Hepatocyte (in vitro differentiated cells): ENCODE data around the gene NEMF. TPM values are rescaled to one million over a fixed set of nuclear protein-coding genes. Genes with fewer than 3 reads are reported as not detected.

Experiments
- DNase-seq: peaks from one replicate; pipeline ENCODE4 v3.0.0-alpha.2; 2016; ENCODE audit warnings: low spot score
- H2AFZ ChIP-seq: fragments of 200-600 bp; sonication (generic); 2 replicates; pipeline ENCODE4 v1.6.0; 2016; ENCODE audit warnings: antibody characterized with exemption, mild to moderate bottlenecking
- H3K27ac ChIP-seq: fragments of 200-600 bp; sonication (generic); 2 replicates; pipeline ENCODE4 v1.5.1; 2016; ENCODE audit warnings: mild to moderate bottlenecking
- H3K27me3 ChIP-seq: fragments of 200-600 bp; sonication (generic); 2 replicates; pipeline ENCODE4 v1.6.1; 2016
- H3K36me3 ChIP-seq: fragments of 200-600 bp; sonication (generic); replicated peaks from 2 replicates; pipeline ENCODE4 v1.5.1; 2016; ENCODE audit warnings: low read depth; ENCODE audit not compliant: insufficient read depth
- H3K4me1 ChIP-seq: fragments of 200-600 bp; sonication (generic); 2 replicates; pipeline ENCODE4 v1.5.1; 2016; ENCODE audit warnings: mild to moderate bottlenecking, moderate library complexity; ENCODE audit not compliant: insufficient read depth
- H3K4me2 ChIP-seq: fragments of 200-600 bp; sonication (generic); 2 replicates; pipeline ENCODE4 v1.6.0; 2016
- H3K4me3 ChIP-seq: fragments of 200-600 bp; sonication (generic); 2 replicates; pipeline ENCODE4 v1.5.1; 2016; ENCODE audit warnings: mild to moderate bottlenecking
- H3K79me2 ChIP-seq: fragments of 200-600 bp; sonication (generic); 2 replicates; pipeline ENCODE4 v1.6.0; 2017; ENCODE audit warnings: mild to moderate bottlenecking
- H3K9me2 ChIP-seq: fragments of 200-600 bp; sonication (generic); replicated peaks from 2 replicates; pipeline ENCODE4 v1.6.0; 2017; ENCODE audit warnings: mild to moderate bottlenecking; ENCODE audit not compliant: insufficient read depth
- H3K9me3 ChIP-seq: fragments of 200-600 bp; sonication (generic); 2 replicates; pipeline ENCODE4 v1.5.1; 2016; ENCODE audit warnings: low read depth, mild to moderate bottlenecking
- H4K20me1 ChIP-seq: fragments of 200-600 bp; sonication (generic); 2 replicates; pipeline ENCODE4 v1.6.0; 2016; ENCODE audit warnings: mild to moderate bottlenecking; ENCODE audit not compliant: insufficient read depth, poor library complexity, severe bottlenecking
- CTCF ChIP-seq: fragments of 200-600 bp; sonication (generic); IDR thresholded peaks from 2 replicates; pipeline ENCODE4 v1.5.1; 2016; ENCODE audit warnings: antibody characterized with exemption, mild to moderate bottlenecking; ENCODE audit not compliant: poor library complexity
- EZH2 ChIP-seq: fragments of 200-600 bp; sonication (generic); IDR thresholded peaks from 2 replicates; pipeline ENCODE4 v1.6.1; 2016; ENCODE audit warnings: antibody characterized with exemption, mild to moderate bottlenecking, borderline replicate concordance
- EZH2phosphoT487 ChIP-seq: fragments of 200-600 bp; sonication (generic); IDR thresholded peaks from one replicate; pipeline ENCODE4 v1.6.1; 2018; ENCODE audit warnings: antibody characterized with exemption, mild to moderate bottlenecking, low read depth, moderate library complexity; ENCODE audit not compliant: unreplicated experiment, severe bottlenecking
- WGBS: methylation state at CpG from one replicate; pipeline ENCODE4 v1.1.6; 2016; ENCODE audit warnings: low lambda C conversion rate; ENCODE audit errors: missing lambda C conversion rate; 5-methylcytosine and 5-hydroxymethylcytosine counted together
- polyA plus RNA-seq: library from polyadenylated mRNA; unstranded; fragments of >200 nt; fragmentation: Nextera tagmentation; extraction: Ambion mirVana; gene quantifications from 2 replicates; pipeline ENCODE4 v1.2.1, GENCODE V29; 2016
- small RNA-seq: library from RNA; depleted of rRNA; stranded (forward); fragments of <200 nt; gene quantifications from one replicate; pipeline ENCODE3, GENCODE V24; 2014
- total RNA-seq: library from RNA; depleted of rRNA; stranded (reverse); fragments of >200 nt; gene quantifications from 2 replicates; pipeline ENCODE4 v1.2.3, GENCODE V29; 2014

The NEMF gene
- total and polyA plus RNA-seq, 2 experiments from 2014 or later, result 34.0 to 49.5 TPM

DNA sequence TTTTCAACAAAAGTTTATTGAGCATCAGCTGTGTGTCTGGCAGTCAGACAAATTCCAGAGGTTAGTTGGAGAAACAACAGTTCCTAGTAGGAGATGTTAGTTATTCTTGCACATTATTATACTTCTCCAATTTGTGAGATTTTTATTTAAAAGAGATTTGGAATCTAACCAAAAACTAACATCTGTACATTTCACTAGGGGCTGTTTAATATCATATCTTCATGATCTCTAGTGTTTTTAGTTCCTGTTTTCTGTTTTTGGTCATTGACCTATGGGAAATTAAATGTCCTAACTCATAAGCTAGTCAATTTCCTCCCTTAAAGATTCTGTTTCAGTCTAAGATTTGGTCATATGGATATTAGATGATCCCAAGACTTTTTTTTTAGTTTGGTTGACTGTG is 118.8 kb downstream of the NEMF start:
- H3K4me2 ChIP-seq, result no peak overlapping the region
- no peak overlapping the region for H3K4me3 ChIP-seq
- no peak for TF ChIP-seq EZH2
- no peak for TF ChIP-seq CTCF
- no peaks in the 10 kb centered on the region for H3K9me3 ChIP-seq
- no peaks in the 10 kb centered on the region for H3K27me3 ChIP-seq
- H3K79me2 ChIP-seq, result no peaks in the 10 kb centered on the region
- H2AFZ ChIP-seq, result no peak overlapping the region
- H4K20me1 ChIP-seq, result no peaks in the 10 kb centered on the region
- H3K9me2 ChIP-seq, result no peaks in the 10 kb centered on the region
- no peak overlapping the region for H3K27ac ChIP-seq
- H3K36me3 ChIP-seq, result no peaks in the 10 kb centered on the region
- no peak for DNase-seq
- H3K4me1 ChIP-seq, result no peaks in the 10 kb centered on the region

- Histone ChIP-seq H3K4me2 (no peak overlapping the region), H3K9me2 (no peaks in the 10 kb centered on the region), H3K36me3 (no peaks in the 10 kb centered on the region), H3K27me3 (no peaks in the 10 kb centered on the region), H3K79me2 (no peaks in the 10 kb centered on the region), H2AFZ (no peak overlapping the region), H3K4me3 (no peak overlapping the region), H3K4me1 (no peaks in the 10 kb centered on the region), H3K27ac (no peak overlapping the region), H4K20me1 (no peaks in the 10 kb centered on the region), H3K9me3 (no peaks in the 10 kb centered on the region)
- no peak for DNase-seq
- TF ChIP-seq EZH2 (no peak), CTCF (no peak), EZH2phosphoT487 (no peak)
- WGBS, result 96% methylated on average over 3 of the region's 3 CpGs
Measured at GRCh38 chr14:49732896-49733295, 119.7 kb downstream of the NEMF start.

Small RNA genes within 50 kb of the gene (small RNA-seq; reads per million reads assigned to genes)
- gene RF00019 (not detected), gene RN7SL2 (103 reads per million, percentile 97 among the genes with 10 or more reads in this experiment), gene RN7SL3 (3.4 reads per million, percentile 91 among the genes with 10 or more reads in this experiment), gene RNU6-189P (not detected), gene RNU6-539P (not detected)

Other genes starting within 250 kb of the NEMF start
- gene RPL36AL, start 232.2 kb downstream of the NEMF start, total RNA-seq, result 175 and 208 TPM in 2 replicates
- gene RPL36AL, start 232.2 kb downstream of the NEMF start, polyA plus RNA-seq, result 277 TPM in 2 replicates
- gene MGAT2, start 232.0 kb downstream of the NEMF start, total RNA-seq, result 74.9 and 81.3 TPM in 2 replicates
- gene MGAT2, start 232.0 kb downstream of the NEMF start, polyA plus RNA-seq, result 39.4 and 53.5 TPM in 2 replicates
- 16.7 and 19.8 TPM in 2 replicates for gene DNAAF2, start 217.5 kb downstream of the NEMF start, total RNA-seq
- gene DNAAF2, start 217.5 kb downstream of the NEMF start, polyA plus RNA-seq, result 17.6 and 20.6 TPM in 2 replicates
- gene POLE2, start 164.6 kb downstream of the NEMF start, total RNA-seq, result 7.6 and 12.0 TPM in 2 replicates
- 3.2 and 3.9 TPM in 2 replicates for gene POLE2, start 164.6 kb downstream of the NEMF start, polyA plus RNA-seq
- 4.6 and 6.7 TPM in 2 replicates for gene KLHDC1, start 159.7 kb downstream of the NEMF start, total RNA-seq
- gene KLHDC1, start 159.7 kb downstream of the NEMF start, polyA plus RNA-seq, result 1.2 and 5.4 TPM in 2 replicates
- 114 and 118 TPM in 2 replicates for gene KLHDC2, start 84.6 kb downstream of the NEMF start, total RNA-seq
- 122 and 140 TPM in 2 replicates for gene KLHDC2, start 84.6 kb downstream of the NEMF start, polyA plus RNA-seq
- gene ARF6, start 40.3 kb upstream of the NEMF start, total RNA-seq, result 64.8 and 67.6 TPM in 2 replicates
- 52.1 and 53.9 TPM in 2 replicates for gene ARF6, start 40.3 kb upstream of the NEMF start, polyA plus RNA-seq